Fibroblast of pulmonary artery (primary cell): Measurements from ENCODE around the gene NOA1.

Experiments
- DNase-seq: peaks from one replicate; pipeline ENCODE4 v3.0.0-alpha.2; 2010; ENCODE audit warnings: low read depth
- H3K4me3 ChIP-seq: replicated peaks from 2 replicates; pipeline ENCODE4 v1.5.1; 2011; ENCODE audit warnings: low read depth, mild to moderate bottlenecking, control low read depth, low read length, moderate library complexity
- CTCF ChIP-seq: IDR thresholded peaks from 2 replicates; pipeline ENCODE4 v1.5.1; 2011; ENCODE audit warnings: mild to moderate bottlenecking, control low read depth, low read length, inconsistent platforms; ENCODE audit errors: missing control alignments

NOA1 gene

GRCh38 chr4:56977321-56978012 is at the start of gene NOA1:
Gene NOA1 (minus strand): TSS chr4:56977606. CDS start chr4:56977585, 21 bp downstream.
- TF ChIP-seq CTCF, result no peak

DNA sequence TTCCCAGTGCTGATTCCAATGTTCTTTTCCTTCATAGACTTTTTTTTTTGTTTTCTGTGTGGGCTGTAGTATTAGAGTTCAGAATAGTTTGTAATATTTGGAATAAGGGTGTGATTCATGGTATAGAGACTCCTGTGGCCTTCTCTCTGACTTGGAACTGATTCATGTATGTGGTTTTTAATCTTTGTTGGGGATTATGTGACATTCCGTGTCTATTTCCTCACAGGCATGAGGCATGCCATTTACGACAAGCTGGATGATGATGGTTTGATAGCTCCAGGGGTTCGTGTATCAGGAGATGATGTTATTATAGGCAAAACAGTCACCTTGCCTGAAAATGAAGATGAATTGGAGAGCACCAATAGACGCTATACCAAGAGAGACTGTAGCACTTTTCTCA is 45.7 kb upstream of the NOA1 start:
- H3K4me3 ChIP-seq, result no peak overlapping the region
- no peak for TF ChIP-seq CTCF
- DNase-seq, result peak; percentile 86

More at GRCh38 chr4:56977321-56978012, at the start of gene NOA1:
- DNase-seq, result peak; percentile 100
- H3K4me3 ChIP-seq, result peak within 1 kb of the TSS; percentile 85

DNA sequence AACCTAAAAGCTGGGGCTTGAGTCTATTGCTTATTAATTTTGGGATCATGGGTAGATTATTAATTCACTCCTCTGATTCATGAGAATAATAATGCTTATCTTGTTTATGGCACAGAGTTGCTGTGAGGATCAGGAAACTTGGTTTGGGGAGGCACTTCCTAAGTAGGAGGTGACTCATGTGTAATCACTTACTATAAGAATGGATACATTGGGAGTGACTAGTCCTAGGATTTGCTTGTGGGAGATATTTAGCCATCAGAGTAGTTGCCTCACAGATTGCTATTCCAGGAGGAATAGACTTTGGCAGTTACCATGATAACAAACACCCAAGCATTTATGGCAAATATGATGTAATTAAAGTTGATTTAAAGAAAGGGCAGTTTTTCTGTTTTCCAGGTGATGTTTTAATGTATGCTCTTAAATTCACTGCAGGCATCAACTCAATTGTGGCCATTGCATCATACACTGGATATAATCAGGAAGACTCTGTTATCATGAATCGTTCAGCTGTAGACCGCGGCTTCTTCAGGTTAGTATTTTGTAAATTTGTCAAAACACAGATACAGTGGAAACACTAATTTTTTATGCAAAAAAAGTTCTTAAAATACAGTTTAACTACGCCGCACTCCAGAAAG is 43.2 kb upstream of the NOA1 start:
- H3K4me3 ChIP-seq, result no peak overlapping the region
- DNase-seq, result peak; percentile 94
- no peak for TF ChIP-seq CTCF

DNA sequence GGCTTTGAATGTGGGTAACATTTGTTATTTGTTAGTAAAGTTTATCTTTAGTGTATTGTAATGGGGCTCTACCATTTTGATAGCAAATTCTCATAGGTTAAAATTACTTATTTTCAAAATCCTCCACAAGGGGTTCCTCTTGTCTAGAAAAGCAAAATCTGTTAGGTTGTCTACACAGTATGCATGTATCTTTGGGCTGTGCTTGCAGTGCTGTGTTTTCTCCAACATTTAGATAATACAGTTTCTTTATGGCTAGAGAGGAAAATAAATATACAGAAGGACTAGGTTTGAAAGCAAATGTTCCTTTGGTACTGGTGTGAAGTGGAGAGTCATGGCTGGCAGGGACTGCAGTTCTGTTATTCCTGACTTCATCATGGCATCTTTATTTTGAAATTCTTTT is 41.6 kb upstream of the NOA1 start:
- no peak overlapping the region for H3K4me3 ChIP-seq
- DNase-seq, result peak; percentile 49
- TF ChIP-seq CTCF, result peak; percentile 23

DNA sequence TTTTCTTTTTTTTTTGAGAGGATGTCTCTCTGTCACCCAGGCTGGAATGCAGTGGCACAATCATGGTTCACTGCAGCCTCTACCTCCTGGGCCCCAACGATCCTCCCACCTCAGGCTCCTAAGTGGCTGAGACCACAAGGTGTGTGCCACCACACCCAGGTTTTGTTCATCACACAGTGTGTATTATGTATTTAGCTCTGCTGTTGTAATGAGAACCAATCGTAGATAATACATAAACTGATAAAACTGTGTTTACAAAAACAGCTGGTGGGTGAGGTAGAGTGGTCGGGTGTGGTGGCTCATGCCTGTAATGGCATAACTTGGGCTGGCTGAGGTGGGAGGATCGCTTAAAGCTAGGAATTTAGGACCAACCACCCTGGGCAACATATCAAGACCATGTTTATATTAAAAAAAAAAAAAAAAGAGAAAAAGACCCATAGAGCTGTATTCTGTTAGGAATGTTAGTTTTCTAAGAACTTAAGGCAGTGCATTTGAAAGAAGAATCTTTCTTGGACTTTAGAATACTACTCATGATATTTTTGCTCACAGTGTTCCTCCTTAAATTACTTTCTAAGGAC is 36.2 kb upstream of the NOA1 start:
- TF ChIP-seq CTCF, result no peak
- no peak for DNase-seq
- no peak overlapping the region for H3K4me3 ChIP-seq

GRCh38 chr4:56999751-57000150 is 22.3 kb upstream of the NOA1 start:
- no peak for TF ChIP-seq CTCF
- DNase-seq, result no peak
- no peak overlapping the region for H3K4me3 ChIP-seq

DNA sequence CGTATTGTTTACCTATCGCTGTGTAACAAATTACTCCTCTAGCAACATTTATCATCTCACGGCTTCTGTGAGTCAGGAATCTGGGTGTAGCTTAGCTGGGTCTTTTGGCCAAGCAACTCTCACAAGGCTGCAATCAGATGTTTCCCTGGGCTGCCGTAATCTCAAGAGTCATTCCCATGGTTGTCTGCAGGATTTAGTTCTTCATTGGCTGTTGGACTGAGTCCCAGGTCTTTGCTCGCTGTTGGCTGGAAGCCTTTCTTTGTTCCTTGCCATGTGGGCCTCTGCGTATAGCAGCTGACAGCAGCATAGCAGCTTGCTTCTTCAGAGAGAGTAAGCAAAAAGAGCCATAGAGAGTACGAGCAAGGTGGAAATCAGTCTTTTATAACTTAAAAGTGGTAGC is 18.1 kb upstream of the NOA1 start:
- H3K4me3 ChIP-seq, result peak overlapping the region; percentile 2
- peak; percentile 99 for DNase-seq
- TF ChIP-seq CTCF, result no peak
